Neural cell (in vitro differentiated cells): ENCODE results near the gene TULP1. TPM values are rescaled to one million over a fixed set of nuclear protein-coding genes. Genes with fewer than 3 reads are reported as not detected.

ENCODE experiments used
- H2AFZ ChIP-seq: fragments of 200-600, 300-800 bp; sonication (generic), shearing (Covaris generic); 2 replicates; pipeline ENCODE4 v1.6.0; 2014; ENCODE audit warnings: low read depth, mild to moderate bottlenecking, antibody characterized with exemption, low read length, moderate library complexity
- H3F3A ChIP-seq: fragments of 200-600 bp; shearing (Covaris generic); 2 replicates; pipeline ENCODE4 v1.6.1; 2016; ENCODE audit warnings: mild to moderate bottlenecking, moderate library complexity, mixed read lengths, antibody characterized with exemption, low read length; ENCODE audit not compliant: insufficient read depth, poor library complexity, severe bottlenecking
- H3K27ac ChIP-seq: fragments of 200-600, 300-800 bp; sonication (generic), shearing (Covaris generic); 2 replicates; pipeline ENCODE4 v1.5.1; 2014; ENCODE audit warnings: mild to moderate bottlenecking, low read length, moderate library complexity
- H3K27me3 ChIP-seq: fragments of 300-800, 200-600 bp; sonication (generic), shearing (Covaris generic); 2 replicates; pipeline ENCODE4 v1.6.0; 2014; ENCODE audit warnings: mild to moderate bottlenecking, low read depth, low read length, moderate library complexity; ENCODE audit not compliant: insufficient read depth
- H3K36me3 ChIP-seq: fragments of 300-800, 200-600 bp; sonication (generic), shearing (Covaris generic); 2 replicates; pipeline ENCODE4 v1.5.1; 2014; ENCODE audit warnings: mild to moderate bottlenecking, antibody characterized with exemption, low read length, moderate library complexity; ENCODE audit not compliant: insufficient read depth
- H3K4me2 ChIP-seq: fragments of 300-800, 200-600 bp; sonication (generic), shearing (Covaris generic); 2 replicates; pipeline ENCODE4 v1.6.0; 2014; ENCODE audit warnings: mild to moderate bottlenecking, low read length
- H3K4me3 ChIP-seq: fragments of 300-800, 200-600 bp; sonication (generic), shearing (Covaris generic); 2 replicates; pipeline ENCODE4 v1.5.1; 2014; ENCODE audit warnings: mild to moderate bottlenecking, low read length, moderate library complexity
- H3K79me2 ChIP-seq: fragments of 200-600 bp; shearing (Covaris generic); replicated peaks from 2 replicates; pipeline ENCODE4 v1.6.0; 2014; ENCODE audit warnings: mild to moderate bottlenecking, low read length, moderate library complexity; ENCODE audit not compliant: insufficient read depth
- H3K9ac ChIP-seq: fragments of 300-800, 200-600 bp; sonication (generic), shearing (Covaris generic); 2 replicates; pipeline ENCODE4 v1.6.1; 2016; ENCODE audit warnings: mild to moderate bottlenecking, low read length, mixed read lengths
- H3K9me2 ChIP-seq: fragments of 200-600 bp; shearing (Covaris generic); 2 replicates; pipeline ENCODE4 v1.6.1; 2016; ENCODE audit warnings: mild to moderate bottlenecking, low read length, mixed read lengths; ENCODE audit not compliant: insufficient read depth
- H3K9me3 ChIP-seq: fragments of 200-600, 300-800 bp; sonication (generic), shearing (Covaris generic); 2 replicates; pipeline ENCODE4 v1.6.1; 2016; ENCODE audit warnings: mild to moderate bottlenecking, mixed run types, low read length, moderate library complexity, mixed read lengths
- H4K20me1 ChIP-seq: fragments of 200-600 bp; shearing (Covaris generic); 2 replicates; pipeline ENCODE4 v1.6.1; 2016; ENCODE audit warnings: mild to moderate bottlenecking, mixed run types; ENCODE audit not compliant: insufficient read depth
- CTCF ChIP-seq: fragments of 450-650 bp; IDR thresholded peaks from 2 replicates; pipeline ENCODE4 v1.5.1; 2014; ENCODE audit warnings: antibody characterized with exemption, mild to moderate bottlenecking, moderate library complexity; ENCODE audit not compliant: poor library complexity, severe bottlenecking
- POLR2AphosphoS5 ChIP-seq: IDR thresholded peaks from 2 replicates; pipeline ENCODE4 v1.6.1; 2012
- RAD21 ChIP-seq: fragments of 450-650 bp; conservative IDR thresholded peaks from 2 replicates; pipeline ENCODE4 v1.6.1; 2014; ENCODE audit warnings: antibody characterized with exemption, mild to moderate bottlenecking, moderate library complexity
- REST ChIP-seq: IDR thresholded peaks from 2 replicates; pipeline ENCODE4 v1.6.1; 2012; ENCODE audit warnings: borderline replicate concordance
- SMC3 ChIP-seq: fragments of 450-650 bp; conservative IDR thresholded peaks from 2 replicates; pipeline ENCODE4 v1.6.1; 2014; ENCODE audit warnings: antibody characterized with exemption, mild to moderate bottlenecking, moderate library complexity; ENCODE audit not compliant: poor library complexity
- TAF1 ChIP-seq: IDR thresholded peaks from 2 replicates; pipeline ENCODE4 v1.6.1; 2012; ENCODE audit warnings: low read depth
- polyA plus RNA-seq: library from polyadenylated mRNA; depleted of rRNA; stranded (reverse); fragments of >200 nt; gene quantifications from 2 replicates; pipeline ENCODE4 v1.2.3, GENCODE V29; 2014

TULP1 gene
- polyA plus RNA-seq, 1 donor from 2014 or later: not detected

GRCh38 chr6:35493307-35493983 lies 19.3 kb downstream of the TULP1 start:
- TF ChIP-seq CTCF: no peak
- Histone ChIP-seq H3K27me3 (peaks cover 24% of the 10 kb centered on the region), H3F3A (no peaks in the 10 kb centered on the region), H3K9me2 (no peaks in the 10 kb centered on the region), H2AFZ (no peak overlapping the region), H3K4me2 (no peak overlapping the region), H4K20me1 (no peaks in the 10 kb centered on the region), H3K9ac (no peak overlapping the region), H3K9me3 (no peaks in the 10 kb centered on the region), H3K36me3 (no peaks in the 10 kb centered on the region), H3K4me3 (no peak overlapping the region), H3K79me2 (no peaks in the 10 kb centered on the region), H3K27ac (no peak overlapping the region)

- TF ChIP-seq POLR2AphosphoS5 (no peak), CTCF (no peak), TAF1 (no peak), REST (no peak), SMC3 (no peak), RAD21 (no peak)
- no peak overlapping the region for H3K4me3 ChIP-seq
- H3K27me3 ChIP-seq: peaks cover 19% of the 10 kb centered on the region
- no peak overlapping the region for H3K4me2 ChIP-seq
- no peaks in the 10 kb centered on the region for H3K9me2 ChIP-seq
- no peaks in the 10 kb centered on the region for H3K79me2 ChIP-seq
- no peaks in the 10 kb centered on the region for H4K20me1 ChIP-seq
- H2AFZ ChIP-seq: no peak overlapping the region
- H3K9me3 ChIP-seq: no peaks in the 10 kb centered on the region
- H3K9ac ChIP-seq: no peak overlapping the region
- H3K27ac ChIP-seq: no peak overlapping the region
- no peaks in the 10 kb centered on the region for H3F3A ChIP-seq
- H3K36me3 ChIP-seq: no peaks in the 10 kb centered on the region
These were observed 19.8 kb downstream of the TULP1 start for GRCh38 chr6:35492974-35493284.
